Thyroid gland (tissue), 4 donors: ENCODE measurements around the gene AICDA.

Experiments
- POLR2A ChIP-seq, 2 donors: fragments of 450-650 bp; IDR thresholded peaks; one replicate each; pipeline ENCODE4 v1.6.1; 2017; ENCODE audit warnings: antibody characterized with exemption in 2 of 2, mild to moderate bottlenecking in 2 of 2, moderate library complexity in 1 of 2
- TF ChIP-seq, protein P1 (sequence below), 6 experiments: fragments of 200-600 bp in 3 of 6; fragments of 450-650 bp in 3 of 6; sonication (generic) in 3 of 6; IDR thresholded peaks; one replicate each; pipeline ENCODE4 v1.5.1; 2016 to 2019; ENCODE audit warnings: antibody characterized with exemption in 6 of 6, mild to moderate bottlenecking in 2 of 6, inconsistent platforms in 1 of 6, moderate library complexity in 1 of 6

DNA sequence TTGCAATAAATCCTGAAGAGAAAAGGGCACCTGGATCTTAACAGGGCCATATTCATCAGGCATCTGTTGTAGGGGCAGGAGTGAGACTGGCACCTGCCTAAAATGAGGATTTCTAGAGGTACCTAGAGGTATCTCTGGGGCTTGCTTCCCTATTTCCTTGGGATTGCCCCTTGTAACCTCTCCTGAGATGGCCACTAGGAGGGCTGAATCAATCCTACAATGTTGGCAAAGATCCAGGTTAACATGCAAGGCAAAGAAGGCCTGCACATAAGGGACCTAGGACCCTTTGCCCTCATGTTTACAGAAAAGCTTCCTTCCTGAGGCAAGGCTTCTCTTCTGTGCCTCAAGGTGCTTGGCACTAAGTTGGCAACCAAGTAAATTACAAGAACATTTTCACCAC, 46.1 kb downstream of the AICDA start:
- no peak for TF ChIP-seq POLR2A (IDR thresholded peaks at IDR 0.05)
- TF ChIP-seq, protein P1, sequence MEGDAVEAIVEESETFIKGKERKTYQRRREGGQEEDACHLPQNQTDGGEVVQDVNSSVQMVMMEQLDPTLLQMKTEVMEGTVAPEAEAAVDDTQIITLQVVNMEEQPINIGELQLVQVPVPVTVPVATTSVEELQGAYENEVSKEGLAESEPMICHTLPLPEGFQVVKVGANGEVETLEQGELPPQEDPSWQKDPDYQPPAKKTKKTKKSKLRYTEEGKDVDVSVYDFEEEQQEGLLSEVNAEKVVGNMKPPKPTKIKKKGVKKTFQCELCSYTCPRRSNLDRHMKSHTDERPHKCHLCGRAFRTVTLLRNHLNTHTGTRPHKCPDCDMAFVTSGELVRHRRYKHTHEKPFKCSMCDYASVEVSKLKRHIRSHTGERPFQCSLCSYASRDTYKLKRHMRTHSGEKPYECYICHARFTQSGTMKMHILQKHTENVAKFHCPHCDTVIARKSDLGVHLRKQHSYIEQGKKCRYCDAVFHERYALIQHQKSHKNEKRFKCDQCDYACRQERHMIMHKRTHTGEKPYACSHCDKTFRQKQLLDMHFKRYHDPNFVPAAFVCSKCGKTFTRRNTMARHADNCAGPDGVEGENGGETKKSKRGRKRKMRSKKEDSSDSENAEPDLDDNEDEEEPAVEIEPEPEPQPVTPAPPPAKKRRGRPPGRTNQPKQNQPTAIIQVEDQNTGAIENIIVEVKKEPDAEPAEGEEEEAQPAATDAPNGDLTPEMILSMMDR (IDR thresholded peaks at IDR 0.05): no peak
